Spinal cord (tissue), 10 donors: Measurements from ENCODE around the gene PRPSAP1. TPM values are rescaled to one million over a fixed set of nuclear protein-coding genes. Genes with fewer than 3 reads are reported as not detected.

Source experiments
- DNase-seq, 6 donors: peaks; one replicate each; pipeline versions ENCODE4 v3.0.0 to v3.0.0-alpha.2; 2013 to 2015; ENCODE audit warnings: low spot score in 6 of 6, low read depth in 4 of 6
- H3K27ac ChIP-seq: one replicate; pipeline ENCODE4 v1.5.1; 2013; ENCODE audit warnings: low read depth, low read length, control low read depth
- H3K27me3 ChIP-seq: one replicate; pipeline ENCODE4 v1.6.1; 2013; ENCODE audit warnings: low read length; ENCODE audit not compliant: control insufficient read depth, insufficient read depth
- H3K36me3 ChIP-seq: one replicate; pipeline ENCODE4 v1.6.1; 2013; ENCODE audit warnings: low read length; ENCODE audit not compliant: control insufficient read depth, insufficient read depth
- H3K4me1 ChIP-seq: one replicate; pipeline ENCODE4 v1.6.1; 2013; ENCODE audit warnings: low read length; ENCODE audit not compliant: control insufficient read depth, insufficient read depth
- H3K4me3 ChIP-seq: one replicate; pipeline ENCODE4 v1.5.1; 2013; ENCODE audit warnings: low read depth, low read length, control low read depth
- H3K9me3 ChIP-seq: one replicate; pipeline ENCODE4 v1.6.1; 2013; ENCODE audit warnings: low read length; ENCODE audit not compliant: control insufficient read depth, insufficient read depth
- WGBS: methylation state at CpG from one replicate; pipeline ENCODE4 v1.1.5; 2013; ENCODE audit warnings: missing lambda C conversion rate; ENCODE audit not compliant: insufficient coverage; 5-methylcytosine and 5-hydroxymethylcytosine counted together
- polyA plus RNA-seq, 2 donors: library from polyadenylated mRNA; unstranded; fragments of 120-200 nt; gene quantifications; one replicate each; pipeline ENCODE4 v1.2.1, GENCODE V29; 2013; ENCODE audit not compliant: insufficient read length in 2 of 2
- total RNA-seq, 2 donors: library from RNA; depleted of rRNA in 1 of 2; stranded (reverse); fragments of 120-200 nt in 1 of 2; fragments of >200 nt in 1 of 2; gene quantifications; one replicate each; pipeline versions ENCODE4 v1.2.3 to v1.2.4, GENCODE V29; 2013 to 2014
- donor health status: healthy.

Gene PRPSAP1
- total and polyA plus RNA-seq, 4 donors, result 71.7 to 105 (median 86.6) TPM

DNA sequence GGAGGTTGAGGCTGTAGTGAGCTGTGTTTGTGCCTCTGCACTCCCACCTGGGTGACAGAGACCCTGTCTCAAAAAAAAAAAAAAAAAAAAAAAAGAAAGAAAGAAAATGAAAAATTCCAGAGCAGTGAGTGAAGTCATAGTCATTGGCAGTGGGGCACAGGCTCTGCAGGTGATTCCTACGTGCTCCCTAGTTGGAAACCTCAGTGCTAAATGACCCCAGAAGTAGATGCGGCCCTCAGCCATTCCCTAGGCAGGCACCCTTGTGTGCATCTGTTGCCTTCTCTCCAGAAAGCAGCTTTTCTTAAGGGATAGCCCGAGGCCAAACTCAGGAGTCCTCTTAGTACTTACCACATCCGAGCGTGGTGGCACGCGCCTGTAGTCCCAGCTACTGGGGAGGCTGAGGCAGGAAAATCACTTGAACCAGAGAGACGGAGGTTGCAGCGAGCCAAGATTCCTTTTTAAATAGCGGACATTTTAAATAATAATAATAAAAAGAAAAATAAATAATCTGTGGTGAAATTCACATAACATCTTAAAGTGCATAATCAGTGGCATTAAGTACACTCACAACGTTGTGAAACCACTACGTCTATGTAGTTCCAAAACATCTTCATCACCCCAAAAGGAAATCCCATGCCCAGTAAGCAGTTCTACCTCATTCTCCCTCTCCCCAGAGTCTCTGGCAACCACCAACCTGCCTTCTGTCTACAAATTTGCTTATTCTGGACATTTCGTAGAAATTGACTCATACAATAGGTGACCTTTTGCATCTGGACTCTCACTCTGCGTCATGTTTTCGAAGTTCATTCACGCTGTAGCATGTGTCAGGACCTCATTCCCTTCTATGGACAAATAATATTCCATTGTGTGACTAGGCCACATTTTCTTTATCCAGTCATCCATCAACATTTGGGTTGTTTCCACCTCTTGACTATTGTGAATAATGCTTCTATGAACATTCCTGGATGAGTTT, 18.2 kb upstream of the PRPSAP1 start:
- Histone ChIP-seq H3K4me3 (no peak overlapping the region), H3K9me3 (no peaks in the 10 kb centered on the region), H3K36me3 (no peaks in the 10 kb centered on the region), H3K27ac (no peak overlapping the region), H3K4me1 (peaks cover 50% of the 10 kb centered on the region), H3K27me3 (no peaks in the 10 kb centered on the region)
- no peak for DNase-seq
- WGBS, result 92% methylated on average over 8 of the region's 16 CpGs

DNA sequence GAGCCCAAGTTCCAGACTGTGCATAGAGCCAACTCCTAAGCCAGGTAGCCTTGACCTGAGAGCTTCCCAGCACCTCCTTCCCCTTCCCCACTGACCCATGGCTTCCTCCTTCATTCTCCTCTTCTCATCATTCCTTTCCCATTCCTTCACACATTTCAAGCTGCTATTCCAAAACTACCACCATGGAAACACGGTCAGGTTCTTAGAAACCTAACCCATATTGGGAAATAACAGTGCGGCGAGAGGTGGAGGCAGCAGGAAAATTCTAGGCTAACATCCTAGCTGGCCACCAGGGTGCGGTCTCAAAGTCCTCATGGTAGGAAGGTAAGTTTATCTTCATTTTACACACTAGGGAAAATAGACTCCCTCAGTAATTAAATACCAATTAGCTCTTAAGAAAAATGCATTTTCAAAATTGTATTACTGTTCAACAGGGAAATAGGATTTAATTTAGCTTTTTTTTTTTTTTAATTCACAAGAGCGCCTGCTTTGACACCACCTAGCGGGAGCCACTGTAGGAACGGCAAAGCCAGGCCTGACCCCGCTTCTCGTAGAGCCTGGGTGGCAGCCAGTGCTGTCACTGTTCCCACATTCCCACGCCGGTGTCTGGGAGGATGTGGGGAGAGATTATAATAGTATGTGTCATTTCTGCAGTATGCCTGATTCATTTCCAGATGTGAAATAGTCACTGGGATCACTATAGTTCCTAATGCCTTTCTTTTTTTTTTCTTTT, 16.7 kb upstream of the PRPSAP1 start:
- H3K9me3 ChIP-seq, result no peaks in the 10 kb centered on the region
- no peak overlapping the region for H3K27ac ChIP-seq
- no peaks in the 10 kb centered on the region for H3K27me3 ChIP-seq
- WGBS, result 10% methylated on average over 3 of the region's 11 CpGs
- DNase-seq, result peak in 1 of 6 donors; percentile 85
- no peak overlapping the region for H3K4me3 ChIP-seq
- peaks cover 36% of the 10 kb centered on the region for H3K4me1 ChIP-seq
- H3K36me3 ChIP-seq, result no peaks in the 10 kb centered on the region

DNA sequence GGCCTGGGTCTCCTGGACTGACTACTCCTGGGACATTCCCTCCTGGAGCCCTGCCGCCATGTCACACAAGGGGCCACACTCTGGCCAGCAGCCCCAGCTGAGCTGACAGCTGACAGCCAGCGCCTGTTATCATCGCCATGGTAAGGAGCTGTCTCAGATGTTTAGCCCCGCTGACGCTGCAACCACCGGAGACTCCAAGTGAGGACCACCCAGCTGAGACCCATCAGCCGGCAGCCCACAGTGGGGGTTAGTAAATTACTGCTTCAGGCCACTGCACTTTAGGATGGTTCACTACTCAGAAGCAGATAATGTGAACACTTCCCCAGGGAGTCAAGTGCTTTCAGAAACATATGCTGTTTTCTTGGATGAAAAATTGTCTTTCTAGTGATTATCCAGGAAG, 16.1 kb upstream of the PRPSAP1 start:
- Histone ChIP-seq H3K9me3 (no peaks in the 10 kb centered on the region), H3K27me3 (no peaks in the 10 kb centered on the region), H3K4me1 (peaks cover 35% of the 10 kb centered on the region), H3K36me3 (no peaks in the 10 kb centered on the region), H3K27ac (no peak overlapping the region), H3K4me3 (no peak overlapping the region)
- WGBS, result 30% methylated on average over 6 of the region's 7 CpGs
- peak in 1 of 6 donors; percentile 64 for DNase-seq

DNA sequence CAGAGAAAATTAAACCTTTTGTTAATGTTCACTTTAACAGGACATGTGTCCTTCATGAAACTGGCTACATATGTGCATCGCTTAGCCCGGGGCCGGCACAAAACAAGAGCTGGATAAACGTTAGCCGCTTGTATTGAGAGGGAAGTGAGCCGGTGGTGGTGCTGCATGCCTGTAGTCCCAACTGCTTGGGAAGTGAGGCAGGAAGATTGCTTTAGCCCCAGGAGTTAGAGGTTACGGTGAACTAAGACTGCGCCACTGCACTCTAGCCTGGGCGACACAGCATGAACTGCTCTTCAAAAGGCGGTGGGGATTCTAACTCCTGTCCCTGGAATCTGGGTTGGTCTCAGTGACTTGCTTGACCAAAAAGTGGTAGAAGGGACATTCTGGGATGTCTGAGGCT, 15.7 kb upstream of the PRPSAP1 start:
- Histone ChIP-seq H3K27ac (no peak overlapping the region), H3K27me3 (no peaks in the 10 kb centered on the region), H3K4me3 (no peak overlapping the region), H3K9me3 (no peaks in the 10 kb centered on the region), H3K36me3 (no peaks in the 10 kb centered on the region), H3K4me1 (peaks cover 33% of the 10 kb centered on the region)
- 53% methylated on average over 10 of the region's 10 CpGs for whole genome bisulfite sequencing
- DNase-seq, result peak in 1 of 6 donors; percentile 49

DNA sequence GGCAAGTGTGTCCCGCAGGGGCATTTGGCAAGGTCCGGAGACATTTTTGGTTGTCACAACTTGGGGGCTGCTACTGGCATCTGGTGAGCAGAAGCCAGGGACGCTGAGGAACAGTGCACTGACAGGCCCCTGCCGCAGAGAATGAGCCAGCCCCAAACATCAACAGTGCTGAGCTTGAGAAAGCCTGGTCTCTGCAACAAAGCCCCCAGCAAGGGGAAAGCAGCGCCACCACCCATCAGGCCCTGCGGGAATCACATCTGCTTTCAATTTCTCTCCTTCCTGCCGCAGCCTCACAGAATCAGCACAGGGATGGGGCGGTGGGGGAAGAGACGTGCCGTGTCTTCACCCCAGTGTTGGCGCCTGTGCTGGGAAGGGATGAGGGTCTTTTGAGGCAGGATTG, 14.8 kb upstream of the PRPSAP1 start:
- H3K4me1 ChIP-seq, result peaks cover 27% of the 10 kb centered on the region
- H3K4me3 ChIP-seq, result no peak overlapping the region
- peak in 1 of 6 donors; percentile 61 for DNase-seq
- no peaks in the 10 kb centered on the region for H3K27me3 ChIP-seq
- WGBS, result 65% methylated on average over 3 of the region's 11 CpGs
- H3K9me3 ChIP-seq, result no peaks in the 10 kb centered on the region
- H3K27ac ChIP-seq, result no peak overlapping the region
- no peaks in the 10 kb centered on the region for H3K36me3 ChIP-seq

DNA sequence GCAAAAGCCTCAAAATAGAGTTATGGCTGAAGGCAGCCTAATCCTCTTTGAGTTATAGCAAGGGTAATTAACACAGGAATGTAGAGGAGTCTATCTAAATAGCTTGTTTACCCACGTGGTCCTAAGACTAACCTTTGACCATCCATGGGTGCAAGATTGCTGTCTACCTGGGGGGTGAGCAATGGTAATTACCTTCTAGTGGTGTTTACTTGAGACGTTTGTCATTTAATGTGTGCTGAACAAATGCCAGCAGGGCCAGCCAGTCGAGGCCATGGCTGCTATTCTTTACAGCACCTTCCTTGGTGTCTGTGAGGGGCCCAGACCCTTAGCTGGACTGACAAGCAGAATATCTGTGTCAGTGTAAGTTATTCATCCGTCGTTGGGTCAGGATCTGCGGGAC, 13.9 kb upstream of the PRPSAP1 start:
- no peaks in the 10 kb centered on the region for H3K36me3 ChIP-seq
- no peaks in the 10 kb centered on the region for H3K9me3 ChIP-seq
- H3K27me3 ChIP-seq, result no peaks in the 10 kb centered on the region
- H3K27ac ChIP-seq, result no peak overlapping the region
- DNase-seq, result no peak
- WGBS, result 68% methylated on average over 3 of the region's 6 CpGs
- H3K4me1 ChIP-seq, result peaks cover 24% of the 10 kb centered on the region
- no peak overlapping the region for H3K4me3 ChIP-seq

DNA sequence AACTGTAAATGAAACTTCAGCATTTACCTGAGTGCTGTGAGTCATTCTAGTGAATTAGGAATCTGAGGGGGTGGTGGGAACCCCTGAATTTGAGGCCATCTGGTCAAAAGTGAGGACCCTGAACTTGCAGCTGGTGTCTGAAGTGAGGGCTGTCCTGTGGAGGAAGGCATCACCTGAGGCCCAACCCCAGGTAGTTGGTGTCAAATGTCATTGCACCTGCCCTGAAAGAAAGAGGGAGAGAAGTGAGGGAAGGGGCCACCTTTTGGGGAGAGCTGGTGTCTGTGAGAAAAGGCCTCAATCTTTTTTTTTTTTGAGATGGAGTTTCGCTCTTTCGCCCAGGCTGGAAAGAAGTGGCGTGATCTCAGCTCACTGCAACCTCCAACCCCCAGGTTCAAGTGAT, 12.5 kb upstream of the PRPSAP1 start:
- H3K27me3 ChIP-seq, result no peaks in the 10 kb centered on the region
- DNase-seq, result no peak
- H3K36me3 ChIP-seq, result no peaks in the 10 kb centered on the region
- peaks cover 31% of the 10 kb centered on the region for H3K4me1 ChIP-seq
- no peak overlapping the region for H3K27ac ChIP-seq
- no peaks in the 10 kb centered on the region for H3K9me3 ChIP-seq
- H3K4me3 ChIP-seq, result no peak overlapping the region
- no CpG with 5 or more reads among the region's 3 CpGs for WGBS

DNA sequence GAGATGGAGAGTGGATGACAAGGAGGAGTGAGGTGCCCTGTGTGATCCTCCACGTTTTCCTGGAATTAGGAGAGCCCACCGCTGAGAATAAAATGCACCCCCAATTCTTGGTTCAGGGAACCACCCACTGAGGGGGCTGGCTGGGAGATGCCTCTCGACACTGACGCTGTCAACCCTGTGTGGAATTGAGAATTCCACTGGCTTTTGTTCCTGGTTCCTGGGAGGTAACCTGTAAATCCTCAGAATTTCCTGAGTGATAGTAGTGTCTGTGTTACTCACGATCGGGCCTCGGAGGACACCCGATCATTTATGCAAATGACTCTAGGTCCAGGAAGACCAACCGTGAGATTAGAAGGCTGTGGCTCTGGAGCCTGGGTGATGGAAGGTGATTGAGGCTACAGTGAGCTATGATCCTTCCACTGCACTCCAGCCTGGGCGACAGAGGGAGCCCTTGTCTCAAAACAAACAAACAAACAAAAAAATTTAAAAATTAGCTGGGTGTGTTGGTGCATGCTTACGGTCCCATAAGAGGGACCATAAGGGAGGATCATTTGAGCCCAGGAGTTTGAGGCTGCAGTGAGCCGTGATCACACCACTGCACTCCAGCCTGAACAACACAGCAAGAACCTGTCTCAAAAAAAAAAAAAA, 11.7 kb upstream of the PRPSAP1 start:
- H3K4me1 ChIP-seq, result peaks cover 28% of the 10 kb centered on the region
- WGBS, result 69% methylated on average over 6 of the region's 12 CpGs
- no peaks in the 10 kb centered on the region for H3K27me3 ChIP-seq
- peak in 1 of 6 donors; percentile 29 for DNase-seq
- no peak overlapping the region for H3K27ac ChIP-seq
- H3K9me3 ChIP-seq, result no peaks in the 10 kb centered on the region
- no peak overlapping the region for H3K4me3 ChIP-seq
- no peaks in the 10 kb centered on the region for H3K36me3 ChIP-seq

DNA sequence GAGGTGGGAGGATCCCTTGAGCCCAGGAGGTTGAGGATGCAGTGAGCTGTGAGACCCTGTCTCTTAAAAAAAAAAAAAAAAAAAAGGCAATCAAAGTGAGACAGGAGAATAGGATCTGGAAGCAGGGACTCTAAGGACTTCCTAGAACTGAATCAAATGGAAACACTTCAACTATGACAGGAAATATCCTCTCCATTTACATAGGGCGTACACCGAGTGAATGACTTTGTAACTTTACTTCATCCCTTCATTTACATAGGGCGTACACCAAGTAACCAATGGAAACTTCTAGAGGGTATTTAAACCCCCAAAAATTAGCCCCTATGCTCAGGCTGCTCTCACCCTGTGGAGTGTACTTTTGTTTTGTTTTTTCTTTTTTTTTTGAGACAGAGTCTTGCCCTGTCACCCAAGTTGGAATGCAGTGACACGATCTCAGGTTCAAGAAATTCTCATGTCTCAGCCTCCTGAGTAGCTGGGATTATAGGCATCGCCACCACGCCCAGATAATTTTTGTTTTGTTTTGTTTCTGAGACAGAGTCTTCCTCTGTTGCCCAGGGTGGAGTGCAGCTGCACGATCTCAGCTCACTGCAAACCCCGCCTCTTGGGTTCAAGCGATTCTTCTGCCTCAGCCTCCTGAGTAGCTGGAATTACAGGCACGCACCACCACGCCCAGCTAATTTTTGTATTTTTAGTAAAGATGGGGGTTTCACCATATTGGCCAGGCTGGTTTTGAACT, 9.6 kb upstream of the PRPSAP1 start:
- Histone ChIP-seq H3K4me1 (peaks cover 13% of the 10 kb centered on the region), H3K4me3 (no peak overlapping the region), H3K9me3 (no peaks in the 10 kb centered on the region), H3K27ac (no peak overlapping the region), H3K36me3 (no peaks in the 10 kb centered on the region), H3K27me3 (no peaks in the 10 kb centered on the region)
- 89% methylated on average over 6 of the region's 11 CpGs for WGBS
- DNase-seq, result no peak
